Lung (tissue), 12 donors: ENCODE measurements around the gene NFS1. TPM values are rescaled to one million over a fixed set of nuclear protein-coding genes. Genes with fewer than 3 reads are reported as not detected.

Experiments
- ATAC-seq: fragments of 200-7000 bp; cut with Tn5 transposase; one replicate; pipeline ENCODE4 v1.9.1; 2020; ENCODE audit warnings: moderate number of reproducible peaks; ENCODE audit not compliant: insufficient read depth, low FRiP score
- DNase-seq, 3 donors: peaks; one replicate each; pipeline ENCODE4 v3.0.0-alpha.2; 2013 to 2017
- H3K27ac ChIP-seq, 2 donors: one replicate each; pipeline ENCODE4 v1.5.1; 2013; ENCODE audit warnings: mild to moderate bottlenecking in 2 of 2, moderate library complexity in 2 of 2, control low read depth in 1 of 2, inconsistent platforms in 1 of 2, low read depth in 1 of 2, low read length in 1 of 2
- H3K27me3 ChIP-seq, 3 donors: one replicate each; pipeline ENCODE4 v1.5.1; 2013; ENCODE audit warnings: low read length in 2 of 3; ENCODE audit not compliant: control insufficient read depth in 3 of 3, insufficient read depth in 3 of 3
- H3K36me3 ChIP-seq, 4 donors: one replicate each; pipeline ENCODE4 v1.5.1; 2013; ENCODE audit warnings: low read length in 4 of 4, mild to moderate bottlenecking in 1 of 4, moderate library complexity in 1 of 4; ENCODE audit not compliant: control insufficient read depth in 4 of 4, insufficient read depth in 4 of 4
- H3K4me1 ChIP-seq, 5 donors: one replicate each; pipeline ENCODE4 v1.5.1; 2013; ENCODE audit warnings: low read length in 5 of 5, mild to moderate bottlenecking in 2 of 5, moderate library complexity in 1 of 5; ENCODE audit not compliant: control insufficient read depth in 5 of 5, insufficient read depth in 5 of 5
- H3K4me3 ChIP-seq: one replicate; pipeline ENCODE4 v1.5.1; 2013; ENCODE audit warnings: mild to moderate bottlenecking, control low read depth, moderate library complexity
- H3K9ac ChIP-seq, 2 donors: one replicate each; pipeline ENCODE4 v1.5.1; 2013; ENCODE audit warnings: low read length in 2 of 2, control low read depth in 1 of 2; ENCODE audit not compliant: insufficient read depth in 1 of 2
- H3K9me3 ChIP-seq, 4 donors: one replicate each; pipeline ENCODE4 v1.5.1; 2013; ENCODE audit warnings: low read length in 3 of 4, mild to moderate bottlenecking in 1 of 4, moderate library complexity in 1 of 4; ENCODE audit not compliant: control insufficient read depth in 4 of 4, insufficient read depth in 3 of 4
- CTCF ChIP-seq: IDR thresholded peaks from 2 replicates; pipeline ENCODE4 v1.5.1; 2012; ENCODE audit warnings: mild to moderate bottlenecking; ENCODE audit errors: control extremely low read depth, extremely low read depth
- WGBS, 2 donors: extraction: QIAGEN DNeasy Blood & Tissue Kit; methylation state at CpG; one replicate each; pipeline ENCODE4 v1.1.7; 2013; 5-methylcytosine and 5-hydroxymethylcytosine counted together
- polyA plus RNA-seq, 2 donors: library from polyadenylated mRNA; stranded (reverse); fragments of 200-250 nt; gene quantifications; one replicate each; pipeline ENCODE4 v1.2.1, GENCODE V29; 2013
- total RNA-seq, 2 donors: library from RNA; depleted of rRNA in 1 of 2; stranded (reverse); fragments of >200 nt in 1 of 2; gene quantifications; one replicate each; pipeline ENCODE4 v1.2.1, GENCODE V29; 2014 to 2021
- donor health status: control.
- donor health status: control.
- donor health status: Bipolar disorder and iron deficiency.
- donor health status: healthy.
- donor health status: DM: yes; HTN: yes; CAD: no.

Gene NFS1
- total and polyA plus RNA-seq, 4 donors, result 18.8 to 33.9 (median 23.7) TPM

- no peaks in the 10 kb centered on the region for H3K27me3 ChIP-seq
- 78 to 90% methylated on average over 2 of the region's 2 CpGs for WGBS, 2 donors
- H3K9me3 ChIP-seq, result no peaks in the 10 kb centered on the region
- no peak for ATAC-seq
- H3K4me3 ChIP-seq, result no peak overlapping the region
- TF ChIP-seq CTCF, result no peak
- DNase-seq, result peak in 2 of 3 donors; percentile 25 to 40
- peaks cover 7 to 23% (median 15%) of the 10 kb centered on the region in 5 donors for H3K4me1 ChIP-seq
- H3K36me3 ChIP-seq, result peaks cover 6 to 12% (median 7%) of the 10 kb centered on the region in 4 donors
- no peak overlapping the region for H3K9ac ChIP-seq
- no peak overlapping the region for H3K27ac ChIP-seq
These were observed 63.1 kb downstream of the NFS1 start for GRCh38 chr20:35636095-35636494.

- Histone ChIP-seq H3K9ac (no peak overlapping the region), H3K4me1 (peaks cover 7 to 23% (median 15%) of the 10 kb centered on the region in 5 donors), H3K9me3 (no peaks in the 10 kb centered on the region), H3K27ac (no peak overlapping the region), H3K4me3 (no peak overlapping the region), H3K36me3 (peaks cover 10 to 17% (median 11%) of the 10 kb centered on the region in 4 donors), H3K27me3 (no peaks in the 10 kb centered on the region)
- DNase-seq (peak; percentile 60 to 87 (median 85)), ATAC-seq (no peak)
- TF ChIP-seq CTCF, result no peak
- WGBS, 2 donors, result 74 to 78% methylated on average over 4 of the region's 4 CpGs
These were observed 63.5 kb downstream of the NFS1 start for GRCh38 chr20:35635652-35636051.

GRCh38 chr20:35632539-35633115 is 66.5 kb downstream of the NFS1 start:
- H3K4me1 ChIP-seq, result peaks cover 6 to 16% (median 10%) of the 10 kb centered on the region in 5 donors
- H3K9me3 ChIP-seq, result no peaks in the 10 kb centered on the region
- TF ChIP-seq CTCF, result no peak
- 95 to 96% methylated on average over 13 of the region's 13 CpGs for WGBS, 2 donors
- no peaks in the 10 kb centered on the region for H3K27me3 ChIP-seq
- DNase-seq (no peak), ATAC-seq (no peak)
- no peak overlapping the region for H3K9ac ChIP-seq
- peaks cover 18 to 36% (median 19%) of the 10 kb centered on the region in 4 donors for H3K36me3 ChIP-seq
- no peak overlapping the region for H3K27ac ChIP-seq
- no peak overlapping the region for H3K4me3 ChIP-seq

- TF ChIP-seq CTCF, result no peak
- peaks cover 28 to 47% (median 30%) of the 10 kb centered on the region in 4 donors for H3K36me3 ChIP-seq
- ATAC-seq (no peak), DNase-seq (no peak)
- 93 to 94% methylated on average over 4 of the region's 4 CpGs for WGBS, 2 donors
- peaks cover under 1 to 6% (median 2%) of the 10 kb centered on the region in 5 donors for H3K4me1 ChIP-seq
- no peaks in the 10 kb centered on the region for H3K27me3 ChIP-seq
- H3K27ac ChIP-seq, result no peak overlapping the region
- H3K4me3 ChIP-seq, result no peak overlapping the region
- no peaks in the 10 kb centered on the region for H3K9me3 ChIP-seq
- H3K9ac ChIP-seq, result no peak overlapping the region
These were observed 68.5 kb downstream of the NFS1 start for GRCh38 chr20:35630636-35631035.
